Measurements from ENCODE around the gene FXYD7.

Gene FXYD7

GRCh38 chr19:35202722-35203688 lies 60.0 kb downstream of the FXYD7 start:
- no peak for DNase-seq (ENCODE audit: low spot score)
- no peak for TF ChIP-seq CTCF (IDR thresholded peaks at IDR 0.05; ENCODE audit: extremely low read depth, insufficient read depth, missing control alignments)
- in situ Hi-C loops (cut with MboI; ENCODE audit: low pct_unique_long_range_greater_than_20kb, low sequenced_read_pairs, unreplicated experiment), result no loop called here

Data from GM13977 (cell line).